ENCODE results near the gene TTC33.

TTC33 gene

GRCh38 chr5:40755407-40756365, at the start of gene TTC33:
Gene TTC33 (minus strand): TSS chr5:40755961. CDS start chr5:40747018, 8,943 bp downstream.
- peak within 1 kb of the TSS; percentile 85 for H3K4me3 ChIP-seq (ENCODE audit: control insufficient read depth, low read depth, low read length)
- TF ChIP-seq CTCF (IDR thresholded peaks at IDR 0.05; ENCODE audit: control insufficient read depth, insufficient read depth, low read depth, low read length, missing control alignments) = peak; percentile 65
- DNase-seq (ENCODE audit: low read depth) = peak; percentile 72

- no peak overlapping the region for H3K4me3 ChIP-seq (ENCODE audit: control insufficient read depth, low read depth, low read length)
- TF ChIP-seq CTCF (IDR thresholded peaks at IDR 0.05; ENCODE audit: control insufficient read depth, insufficient read depth, low read depth, low read length, missing control alignments) = no peak
- no peak for DNase-seq (ENCODE audit: low read depth)
Measured at GRCh38 chr5:40801771-40802562, 46.2 kb upstream of the TTC33 start.

- DNase-seq (ENCODE audit: low read depth) = no peak
- no peak for TF ChIP-seq CTCF (IDR thresholded peaks at IDR 0.05; ENCODE audit: control insufficient read depth, insufficient read depth, low read depth, low read length, missing control alignments)
- H3K4me3 ChIP-seq (ENCODE audit: control insufficient read depth, low read depth, low read length) = no peak overlapping the region
Measured at GRCh38 chr5:40799258-40799657, 43.5 kb upstream of the TTC33 start.

- peak overlapping the region; percentile 82 for H3K4me3 ChIP-seq (ENCODE audit: control insufficient read depth, low read depth, low read length)
- no peak for TF ChIP-seq CTCF (IDR thresholded peaks at IDR 0.05; ENCODE audit: control insufficient read depth, insufficient read depth, low read depth, low read length, missing control alignments)
- DNase-seq (ENCODE audit: low read depth) = no peak
Measured at GRCh38 chr5:40798801-40799210, 43.0 kb upstream of the TTC33 start.

- TF ChIP-seq CTCF (IDR thresholded peaks at IDR 0.05; ENCODE audit: control insufficient read depth, insufficient read depth, low read depth, low read length, missing control alignments) = peak; percentile 54
- no peak for DNase-seq (ENCODE audit: low read depth)
- peak within 1 kb of the TSS; percentile 95 for H3K4me3 ChIP-seq (ENCODE audit: control insufficient read depth, low read depth, low read length)
Measured at GRCh38 chr5:40798012-40798800, 42.4 kb upstream of the TTC33 start, which contains the start of gene PRKAA1. Gene PRKAA1 (minus strand): TSS chr5:40798374. CDS start chr5:40798189, 185 bp downstream.

Measured in AG09309 (cell line).